Measurements from ENCODE around the gene SOX8. TPM values are rescaled to one million over a fixed set of nuclear protein-coding genes. Genes with fewer than 3 reads are reported as not detected.

SOX8 gene
- total RNA-seq, 1 donor from 2014 or later: 7.0 TPM

- peaks cover 5% of the 10 kb centered on the region for H3K27me3 Mint-ChIP-seq (ENCODE audit: unreplicated experiment)
- no peaks in the 10 kb centered on the region for H3K36me3 Mint-ChIP-seq (ENCODE audit: unreplicated experiment)
- DNase-seq: no peak
- no peak overlapping the region for H3K27ac Mint-ChIP-seq (ENCODE audit: unreplicated experiment)
- no peak overlapping the region for H3K4me3 Mint-ChIP-seq (ENCODE audit: unreplicated experiment)
- H3K9me3 Mint-ChIP-seq (ENCODE audit: unreplicated experiment): peaks cover 4% of the 10 kb centered on the region
- TF ChIP-seq CTCF (IDR thresholded peaks at IDR 0.05; ENCODE audit: partially characterized antibody, unreplicated experiment): no peak
- no peaks in the 10 kb centered on the region for H3K4me1 Mint-ChIP-seq (ENCODE audit: low read depth, unreplicated experiment)
Observed at GRCh38 chr16:1003391-1004347, 22.1 kb downstream of the SOX8 start.

GRCh38 chr16:1005286-1005685 lies 23.7 kb downstream of the SOX8 start:
- Mint-ChIP-seq H3K4me3 (ENCODE audit: unreplicated experiment) (no peak overlapping the region), H3K36me3 (ENCODE audit: unreplicated experiment) (no peaks in the 10 kb centered on the region)

GRCh38 chr16:1006781-1007180 lies 25.2 kb downstream of the SOX8 start:
- no peak for TF ChIP-seq CTCF (IDR thresholded peaks at IDR 0.05; ENCODE audit: partially characterized antibody, unreplicated experiment)
- Mint-ChIP-seq H3K27me3 (ENCODE audit: unreplicated experiment) (peaks cover 3% of the 10 kb centered on the region), H3K4me1 (ENCODE audit: low read depth, unreplicated experiment) (no peaks in the 10 kb centered on the region), H3K36me3 (ENCODE audit: unreplicated experiment) (no peaks in the 10 kb centered on the region), H3K9me3 (ENCODE audit: unreplicated experiment) (peaks cover 5% of the 10 kb centered on the region), H3K4me3 (ENCODE audit: unreplicated experiment) (no peak overlapping the region), H3K27ac (ENCODE audit: unreplicated experiment) (no peak overlapping the region)
- DNase-seq: no peak

More at GRCh38 chr16:1005286-1005685, 23.7 kb downstream of the SOX8 start:
- no peak for DNase-seq
- H3K4me1 Mint-ChIP-seq (ENCODE audit: low read depth, unreplicated experiment): no peaks in the 10 kb centered on the region
- peaks cover 5% of the 10 kb centered on the region for H3K9me3 Mint-ChIP-seq (ENCODE audit: unreplicated experiment)
- H3K27ac Mint-ChIP-seq (ENCODE audit: unreplicated experiment): no peak overlapping the region
- H3K27me3 Mint-ChIP-seq (ENCODE audit: unreplicated experiment): peaks cover 5% of the 10 kb centered on the region
- TF ChIP-seq CTCF (IDR thresholded peaks at IDR 0.05; ENCODE audit: partially characterized antibody, unreplicated experiment): no peak

GRCh38 chr16:1007284-1007850 lies 25.8 kb downstream of the SOX8 start:
- H3K4me3 Mint-ChIP-seq (ENCODE audit: unreplicated experiment): no peak overlapping the region
- DNase-seq: no peak
- no peak overlapping the region for H3K27ac Mint-ChIP-seq (ENCODE audit: unreplicated experiment)
- peaks cover 5% of the 10 kb centered on the region for H3K27me3 Mint-ChIP-seq (ENCODE audit: unreplicated experiment)
- no peak for TF ChIP-seq CTCF (IDR thresholded peaks at IDR 0.05; ENCODE audit: partially characterized antibody, unreplicated experiment)
- peaks cover 5% of the 10 kb centered on the region for H3K9me3 Mint-ChIP-seq (ENCODE audit: unreplicated experiment)
- no peaks in the 10 kb centered on the region for H3K36me3 Mint-ChIP-seq (ENCODE audit: unreplicated experiment)
- H3K4me1 Mint-ChIP-seq (ENCODE audit: low read depth, unreplicated experiment): no peaks in the 10 kb centered on the region

GRCh38 chr16:1008085-1008484 lies 26.5 kb downstream of the SOX8 start:
- no peaks in the 10 kb centered on the region for H3K36me3 Mint-ChIP-seq (ENCODE audit: unreplicated experiment)
- H3K4me3 Mint-ChIP-seq (ENCODE audit: unreplicated experiment): no peak overlapping the region
- H3K4me1 Mint-ChIP-seq (ENCODE audit: low read depth, unreplicated experiment): no peaks in the 10 kb centered on the region
- H3K9me3 Mint-ChIP-seq (ENCODE audit: unreplicated experiment): peaks cover 4% of the 10 kb centered on the region
- no peak for TF ChIP-seq CTCF (IDR thresholded peaks at IDR 0.05; ENCODE audit: partially characterized antibody, unreplicated experiment)
- no peak overlapping the region for H3K27ac Mint-ChIP-seq (ENCODE audit: unreplicated experiment)
- no peak for DNase-seq
- H3K27me3 Mint-ChIP-seq (ENCODE audit: unreplicated experiment): peaks cover 5% of the 10 kb centered on the region
